Measurements from ENCODE around the gene ITGB8. TPM values are rescaled to one million over a fixed set of nuclear protein-coding genes. Genes with fewer than 3 reads are reported as not detected.

ITGB8 gene
- total RNA-seq, 1 experiment from 2014 or later = 2.4 TPM

GRCh38 chr7:20395104-20395503, 64.4 kb downstream of the ITGB8 start:
- Histone ChIP-seq H3K4me2 (ENCODE audit: low read length) (no peak overlapping the region), H3K9me3 (ENCODE audit: control insufficient read depth in 1 of 2, insufficient read depth in 1 of 2, low read depth in 1 of 2, low read length in 2 of 2) (no peaks in the 10 kb centered on the region), H3K79me2 (ENCODE audit: insufficient read depth, low read length) (no peaks in the 10 kb centered on the region), H3K4me1 (ENCODE audit: control insufficient read depth in 1 of 2, insufficient read depth in 2 of 2, low read length in 2 of 2) (no peaks in the 10 kb centered on the region), H3K9me2 (ENCODE audit: insufficient read depth) (no peaks in the 10 kb centered on the region), H3K27me3 (ENCODE audit: insufficient read depth, low read length) (no peaks in the 10 kb centered on the region), H3K4me3 (replicated peaks in 1 of 2; ENCODE audit: low read depth in 1 of 2, low read length in 2 of 2) (no peak overlapping the region), H3K9ac (ENCODE audit: low read length) (no peak overlapping the region), H4K20me1 (ENCODE audit: insufficient read depth) (no peaks in the 10 kb centered on the region), H3K36me3 (ENCODE audit: control insufficient read depth in 1 of 2, insufficient read depth in 2 of 2, low read length in 2 of 2) (no peaks in the 10 kb centered on the region), H3K27ac (ENCODE audit: low read depth, low read length) (no peak overlapping the region), H2AFZ (ENCODE audit: low read depth, low read length, poor library complexity, severe bottlenecking) (no peak overlapping the region)
- TF ChIP-seq YY1 (IDR thresholded peaks at IDR 0.05; ENCODE audit: extremely low read depth, insufficient replicate concordance, low read depth, low read length) (no peak), CBX3 (IDR thresholded peaks at IDR 0.05; ENCODE audit: low read depth) (no peak)
- no peak for DNase-seq (ENCODE audit: low read depth, low spot score)
- POLR2A ChIA-PET = no interaction called here
- intact Hi-C loops (cut with micrococcal nuclease) = no loop called here
- CTCF ChIA-PET = no interaction called here
- RAD21 ChIA-PET (ENCODE audit: low non-redundant PET in 1 of 2, low total read pairs in 2 of 2, uncharacterized antibody in 2 of 2, unreplicated experiment in 2 of 2) = no interaction called here
- no peak for ATAC-seq
- BruUV-seq (replicated peaks) = no TSS peak

- no peak overlapping the region for H3K4me2 ChIP-seq (ENCODE audit: low read length)
- H3K79me2 ChIP-seq (ENCODE audit: insufficient read depth, low read length) = no peaks in the 10 kb centered on the region
- ChIA-PET POLR2A (no interaction called here), CTCF (no interaction called here), RAD21 (ENCODE audit: low non-redundant PET in 1 of 2, low total read pairs in 2 of 2, uncharacterized antibody in 2 of 2, unreplicated experiment in 2 of 2) (no interaction called here)
- H3K4me3 ChIP-seq (replicated peaks in 1 of 2; ENCODE audit: low read depth in 1 of 2, low read length in 2 of 2) = no peak overlapping the region
- no peaks in the 10 kb centered on the region for H3K9me3 ChIP-seq (ENCODE audit: control insufficient read depth in 1 of 2, insufficient read depth in 1 of 2, low read depth in 1 of 2, low read length in 2 of 2)
- no peaks in the 10 kb centered on the region for H3K9me2 ChIP-seq (ENCODE audit: insufficient read depth)
- H3K27me3 ChIP-seq (ENCODE audit: insufficient read depth, low read length) = no peaks in the 10 kb centered on the region
- H3K27ac ChIP-seq (ENCODE audit: low read depth, low read length) = no peak overlapping the region
- intact Hi-C loops (cut with micrococcal nuclease) = no loop called here
- H3K4me1 ChIP-seq (ENCODE audit: control insufficient read depth in 1 of 2, insufficient read depth in 2 of 2, low read length in 2 of 2) = no peaks in the 10 kb centered on the region
- H3K36me3 ChIP-seq (ENCODE audit: control insufficient read depth in 1 of 2, insufficient read depth in 2 of 2, low read length in 2 of 2) = no peaks in the 10 kb centered on the region
- BruUV-seq (replicated peaks) = no TSS peak
- TF ChIP-seq EZH2 (IDR thresholded peaks at IDR 0.05) = no peak
- no peak for TF ChIP-seq ZBTB33 (IDR thresholded peaks at IDR 0.05; ENCODE audit: extremely low read depth, insufficient replicate concordance, low read length)
- no peak for TF ChIP-seq JUND (IDR thresholded peaks at IDR 0.05)
- TF ChIP-seq EZH2phosphoT487 (IDR thresholded peaks at IDR 0.05; ENCODE audit: borderline replicate concordance) = no peak
- TF ChIP-seq CBX3 (IDR thresholded peaks at IDR 0.05; ENCODE audit: low read depth) = no peak
- TF ChIP-seq EGR1 (IDR thresholded peaks at IDR 0.05; ENCODE audit: low read depth) = no peak
- TF ChIP-seq SRF (IDR thresholded peaks at IDR 0.05; ENCODE audit: low read depth) = no peak
- no peak for TF ChIP-seq CEBPB (IDR thresholded peaks at IDR 0.05; ENCODE audit: low read depth)
- TF ChIP-seq ATF3 (IDR thresholded peaks at IDR 0.05) = no peak
- TF ChIP-seq FOSL1 (IDR thresholded peaks at IDR 0.05; ENCODE audit: low read depth) = no peak
- TF ChIP-seq TCF7L2 (IDR thresholded peaks at IDR 0.05; ENCODE audit: borderline replicate concordance, extremely low read depth, insufficient read depth, insufficient read length) = no peak
- DNase-seq (ENCODE audit: low read depth, low spot score) (no peak), ATAC-seq (no peak)
- H2AFZ ChIP-seq (ENCODE audit: low read depth, low read length, poor library complexity, severe bottlenecking) = no peak overlapping the region
- H4K20me1 ChIP-seq (ENCODE audit: insufficient read depth) = no peaks in the 10 kb centered on the region
- no peak overlapping the region for H3K9ac ChIP-seq (ENCODE audit: low read length)
Observed at GRCh38 chr7:20395511-20395910, 64.8 kb downstream of the ITGB8 start.
